ENCODE results near the gene CDC14B.
"Not testable (repeated sequence)": the region's sequence is repeated elsewhere in the genome, so short reads cannot be mapped to it uniquely, and the experiment has no call there.

Gene CDC14B

DNA sequence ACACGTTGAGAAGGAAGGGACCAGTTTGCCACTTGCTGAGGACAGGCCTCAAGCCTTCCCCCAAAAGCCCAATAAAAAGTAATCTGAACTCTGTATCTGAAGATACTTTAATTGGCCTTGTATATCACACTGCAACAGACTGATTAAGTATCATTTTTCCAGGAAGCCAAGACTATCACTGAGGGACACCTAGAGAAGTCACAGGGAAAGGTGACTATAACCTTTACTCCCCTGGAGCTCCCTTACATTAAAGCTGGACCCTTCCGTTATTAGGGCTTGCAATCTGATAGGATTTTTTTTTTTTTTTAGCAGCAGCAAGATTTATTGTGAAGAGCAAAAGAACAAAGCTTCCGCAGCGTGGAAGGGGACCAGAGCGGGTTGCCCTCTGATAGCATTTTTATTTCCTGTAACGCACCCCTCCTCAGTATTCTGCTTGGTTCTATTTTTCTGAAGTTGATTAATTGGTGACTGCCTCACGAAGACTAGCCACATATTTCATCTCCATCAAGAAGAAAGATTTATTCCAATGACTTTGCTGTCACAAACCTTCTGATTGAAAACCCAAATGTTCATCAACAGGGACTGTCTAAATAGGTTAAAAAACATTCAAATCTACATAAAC is 2.7 kb downstream of the CDC14B start:
- DNase-seq (ENCODE audit: low read depth), result no peak
- no peak overlapping the region for H3K4me3 ChIP-seq (ENCODE audit: low read depth, low read length)
- TF ChIP-seq, protein P1, sequence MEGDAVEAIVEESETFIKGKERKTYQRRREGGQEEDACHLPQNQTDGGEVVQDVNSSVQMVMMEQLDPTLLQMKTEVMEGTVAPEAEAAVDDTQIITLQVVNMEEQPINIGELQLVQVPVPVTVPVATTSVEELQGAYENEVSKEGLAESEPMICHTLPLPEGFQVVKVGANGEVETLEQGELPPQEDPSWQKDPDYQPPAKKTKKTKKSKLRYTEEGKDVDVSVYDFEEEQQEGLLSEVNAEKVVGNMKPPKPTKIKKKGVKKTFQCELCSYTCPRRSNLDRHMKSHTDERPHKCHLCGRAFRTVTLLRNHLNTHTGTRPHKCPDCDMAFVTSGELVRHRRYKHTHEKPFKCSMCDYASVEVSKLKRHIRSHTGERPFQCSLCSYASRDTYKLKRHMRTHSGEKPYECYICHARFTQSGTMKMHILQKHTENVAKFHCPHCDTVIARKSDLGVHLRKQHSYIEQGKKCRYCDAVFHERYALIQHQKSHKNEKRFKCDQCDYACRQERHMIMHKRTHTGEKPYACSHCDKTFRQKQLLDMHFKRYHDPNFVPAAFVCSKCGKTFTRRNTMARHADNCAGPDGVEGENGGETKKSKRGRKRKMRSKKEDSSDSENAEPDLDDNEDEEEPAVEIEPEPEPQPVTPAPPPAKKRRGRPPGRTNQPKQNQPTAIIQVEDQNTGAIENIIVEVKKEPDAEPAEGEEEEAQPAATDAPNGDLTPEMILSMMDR (IDR thresholded peaks at IDR 0.05; ENCODE audit: insufficient read depth, low read depth, low read length, missing control alignments), result no peak

DNA sequence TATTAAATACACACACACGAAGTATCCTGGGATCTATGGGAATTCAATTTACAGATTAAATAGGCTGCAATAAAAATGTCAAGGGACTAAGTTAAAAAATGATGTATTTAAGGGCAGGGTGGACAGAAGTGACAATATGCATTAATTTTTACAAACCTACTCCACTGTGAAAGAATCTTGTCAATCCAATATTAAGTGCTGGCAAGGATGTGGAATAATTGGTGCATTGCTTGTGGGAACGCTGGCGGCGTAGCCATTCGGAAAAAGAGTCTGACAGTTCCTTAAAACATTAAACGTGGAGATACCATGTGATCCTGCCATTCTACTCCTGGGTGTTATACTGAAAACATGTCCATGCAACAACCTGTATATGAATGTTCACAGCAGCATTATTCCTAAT is 4.2 kb downstream of the CDC14B start:
- TF ChIP-seq, protein P1 (IDR thresholded peaks at IDR 0.05; ENCODE audit: insufficient read depth, low read depth, low read length, missing control alignments), result no peak
- H3K4me3 ChIP-seq (ENCODE audit: low read depth, low read length), result no peak overlapping the region
- DNase-seq (ENCODE audit: low read depth), result no peak

- not testable (repeated sequence) for H3K4me3 ChIP-seq (ENCODE audit: low read depth, low read length); DNase-seq (ENCODE audit: low read depth)
Observed at GRCh38 chr9:96614664-96615063, 5.0 kb downstream of the CDC14B start.

DNA sequence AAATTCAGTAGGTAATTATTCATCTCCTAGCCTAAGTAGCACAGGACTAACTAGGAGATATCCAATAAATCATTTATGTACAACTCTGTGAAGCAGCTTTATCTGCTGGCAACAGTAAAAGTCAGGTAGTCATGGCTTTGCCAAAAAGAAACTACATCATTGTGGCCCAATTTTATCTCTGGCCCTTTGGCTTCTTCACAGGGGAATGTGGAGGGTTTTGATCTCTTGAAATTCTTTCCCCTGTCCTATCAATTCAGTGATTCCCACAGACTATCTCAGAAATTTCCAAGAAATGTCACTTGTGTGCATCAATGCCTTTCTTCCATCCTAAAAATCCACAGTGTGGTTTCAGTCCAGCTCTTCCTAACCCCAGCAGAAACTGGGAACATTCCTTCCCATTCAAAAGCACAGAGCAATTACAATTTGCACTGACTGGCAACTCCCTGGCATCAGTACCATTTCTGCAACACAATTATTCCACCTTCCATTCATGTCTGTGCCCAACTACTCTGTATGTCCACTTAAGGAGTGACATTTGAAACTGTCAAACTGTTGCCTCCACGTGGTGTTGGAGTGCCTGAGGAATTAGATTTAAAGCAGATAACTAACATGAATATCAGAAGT is 6.6 kb downstream of the CDC14B start:
- TF ChIP-seq, protein P1 (IDR thresholded peaks at IDR 0.05; ENCODE audit: insufficient read depth, low read depth, low read length, missing control alignments), result no peak
- no peak overlapping the region for H3K4me3 ChIP-seq (ENCODE audit: low read depth, low read length)
- no peak for DNase-seq (ENCODE audit: low read depth)

GRCh38 chr9:96612105-96612965 is 7.3 kb downstream of the CDC14B start:
- no peak for DNase-seq (ENCODE audit: low read depth)
- no peak overlapping the region for H3K4me3 ChIP-seq (ENCODE audit: low read depth, low read length)
- TF ChIP-seq, protein P1 (IDR thresholded peaks at IDR 0.05; ENCODE audit: insufficient read depth, low read depth, low read length, missing control alignments), result no peak

DNA sequence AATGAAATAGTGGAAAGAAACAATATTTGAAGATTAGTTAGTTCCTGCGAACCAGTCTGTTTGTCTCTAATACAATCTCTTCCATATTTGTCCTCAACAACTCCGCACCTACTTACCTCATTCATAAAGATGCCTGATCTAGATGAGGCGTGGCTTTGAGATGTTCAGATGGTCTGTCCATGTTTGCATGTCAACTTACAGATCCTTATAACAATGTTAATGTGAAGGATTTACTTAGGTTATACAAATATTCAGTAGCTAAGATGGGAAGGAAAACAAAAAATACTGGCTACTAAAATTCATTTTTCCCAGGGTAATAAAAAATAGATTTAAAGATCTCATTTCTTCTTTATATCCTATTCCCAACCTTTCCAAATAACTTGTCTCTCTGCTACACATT is 8.3 kb downstream of the CDC14B start:
- TF ChIP-seq, protein P1 (IDR thresholded peaks at IDR 0.05; ENCODE audit: insufficient read depth, low read depth, low read length, missing control alignments), result no peak
- H3K4me3 ChIP-seq (ENCODE audit: low read depth, low read length), result no peak overlapping the region
- DNase-seq (ENCODE audit: low read depth), result no peak

GRCh38 chr9:96609732-96610131 is 9.9 kb downstream of the CDC14B start:
- TF ChIP-seq, protein P1 (IDR thresholded peaks at IDR 0.05; ENCODE audit: insufficient read depth, low read depth, low read length, missing control alignments), result no peak
- no peak overlapping the region for H3K4me3 ChIP-seq (ENCODE audit: low read depth, low read length)

More at GRCh38 chr9:96609732-96610131, 9.9 kb downstream of the CDC14B start:
- no peak for DNase-seq (ENCODE audit: low read depth)

All from GM12865 (cell line).